ENCODE data around the gene SRGAP2. TPM values are rescaled to one million over a fixed set of nuclear protein-coding genes. Genes with fewer than 3 reads are reported as not detected.
"Not testable (repeated sequence)": the region's sequence is repeated elsewhere in the genome, so short reads cannot be mapped to it uniquely, and the experiment has no call there.

Gene SRGAP2
- total RNA-seq, 1 donor from 2014 or later, result 26.4 TPM

GRCh38 chr1:206196748-206197424 lies 6.5 kb upstream of the SRGAP2 start:
- H3K4me3 ChIP-seq (ENCODE audit: low read depth, low read length); DNase-seq (ENCODE audit: low read depth): not testable (repeated sequence)

GRCh38 chr1:206202789-206203363 lies 465 bp upstream of the SRGAP2 start, which contains the start of gene FAM72A:
FAM72A (minus strand) TSS chr1:206202839; CDS start chr1:206202025, 814 bp downstream.
- DNase-seq (ENCODE audit: low read depth), result peak; percentile 98
- peak within 1 kb of the TSS; percentile 58 for H3K4me3 ChIP-seq (ENCODE audit: low read depth, low read length)

DNA sequence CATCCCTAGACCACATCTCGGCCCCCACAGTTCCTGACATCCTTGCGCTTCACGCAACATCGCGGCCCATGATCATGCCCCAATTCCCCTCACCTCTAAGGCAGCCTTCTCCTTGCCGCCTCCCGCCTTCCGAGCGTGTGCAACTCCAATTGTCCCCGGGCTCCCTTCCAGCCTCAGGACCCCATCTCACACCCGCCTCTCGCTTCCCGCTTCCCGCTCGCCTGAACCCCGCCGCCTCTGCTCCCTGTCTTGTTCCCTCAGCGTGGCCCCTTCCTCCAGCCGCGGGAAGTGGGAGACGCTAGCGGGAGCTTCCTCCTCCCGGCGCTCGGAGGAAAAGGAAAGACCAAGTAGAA lies 794 bp downstream of the SRGAP2 start:
- DNase-seq (ENCODE audit: low read depth), result not testable (repeated sequence)
- H3K4me3 ChIP-seq (ENCODE audit: low read depth, low read length), result peak overlapping the region; percentile 47

DNA sequence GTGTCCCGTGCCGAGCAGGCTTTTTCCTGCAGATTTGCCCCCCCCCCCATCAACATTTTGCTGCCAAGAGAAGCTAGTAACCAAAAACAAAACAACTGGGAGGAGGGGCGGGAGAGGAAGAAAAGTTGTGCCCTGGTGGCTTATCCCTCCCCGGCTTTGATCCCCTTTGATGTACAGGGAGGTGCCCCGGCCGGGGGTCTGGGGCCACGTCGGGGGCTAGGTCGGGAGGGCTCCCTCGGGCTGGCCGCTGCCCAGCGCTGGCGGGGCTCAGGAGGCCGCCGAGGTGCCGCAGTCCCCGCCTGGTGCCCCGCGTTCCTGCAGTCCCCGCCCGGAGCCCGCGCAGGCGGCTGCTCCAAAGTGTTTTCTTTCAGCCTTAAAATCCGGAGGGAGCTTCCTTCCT lies 1.5 kb downstream of the SRGAP2 start:
- not testable (repeated sequence) for DNase-seq (ENCODE audit: low read depth)
- peak overlapping the region; percentile 51 for H3K4me3 ChIP-seq (ENCODE audit: low read depth, low read length)

GRCh38 chr1:206205569-206205968 lies 2.2 kb downstream of the SRGAP2 start:
- not testable (repeated sequence) for DNase-seq (ENCODE audit: low read depth)
- peak overlapping the region; percentile 24 for H3K4me3 ChIP-seq (ENCODE audit: low read depth, low read length)

GRCh38 chr1:206210802-206211201 lies 7.5 kb downstream of the SRGAP2 start:
- not testable (repeated sequence) for DNase-seq (ENCODE audit: low read depth)

GRCh38 chr1:206215600-206216392 lies 12.5 kb downstream of the SRGAP2 start:
- not testable (repeated sequence) for DNase-seq (ENCODE audit: low read depth); H3K4me3 ChIP-seq (ENCODE audit: low read depth, low read length)

More at GRCh38 chr1:206210802-206211201, 7.5 kb downstream of the SRGAP2 start:
- not testable (repeated sequence) for H3K4me3 ChIP-seq (ENCODE audit: low read depth, low read length)

- H3K4me3 ChIP-seq (ENCODE audit: low read depth, low read length), result not testable (repeated sequence)
These were observed 14.9 kb downstream of the SRGAP2 start for GRCh38 chr1:206218285-206218684.

DNA sequence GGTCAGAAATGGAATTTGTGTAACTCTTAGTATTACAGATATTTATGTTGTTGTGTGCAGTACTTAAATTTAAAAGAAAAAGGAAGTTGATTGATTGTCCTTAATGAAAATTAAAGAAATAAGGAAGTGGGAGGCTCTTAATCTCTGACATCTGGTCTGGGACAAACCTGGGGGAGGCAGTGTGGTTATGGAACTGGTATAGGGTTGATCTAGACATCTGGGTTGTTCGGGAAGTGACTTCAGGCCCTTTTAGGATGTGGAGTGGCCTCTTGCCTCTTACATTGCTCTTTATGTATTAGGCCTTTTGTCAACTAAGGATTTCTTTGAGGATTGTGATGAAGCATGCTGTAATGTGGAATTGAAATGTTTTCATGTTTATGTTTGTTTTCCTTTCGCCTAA lies 15.4 kb downstream of the SRGAP2 start:
- DNase-seq (ENCODE audit: low read depth); H3K4me3 ChIP-seq (ENCODE audit: low read depth, low read length): not testable (repeated sequence)

More at GRCh38 chr1:206218285-206218684, 14.9 kb downstream of the SRGAP2 start:
- DNase-seq (ENCODE audit: low read depth), result not testable (repeated sequence)

GRCh38 chr1:206219514-206220331 lies 16.4 kb downstream of the SRGAP2 start:
- not testable (repeated sequence) for DNase-seq (ENCODE audit: low read depth); H3K4me3 ChIP-seq (ENCODE audit: low read depth, low read length)

DNA sequence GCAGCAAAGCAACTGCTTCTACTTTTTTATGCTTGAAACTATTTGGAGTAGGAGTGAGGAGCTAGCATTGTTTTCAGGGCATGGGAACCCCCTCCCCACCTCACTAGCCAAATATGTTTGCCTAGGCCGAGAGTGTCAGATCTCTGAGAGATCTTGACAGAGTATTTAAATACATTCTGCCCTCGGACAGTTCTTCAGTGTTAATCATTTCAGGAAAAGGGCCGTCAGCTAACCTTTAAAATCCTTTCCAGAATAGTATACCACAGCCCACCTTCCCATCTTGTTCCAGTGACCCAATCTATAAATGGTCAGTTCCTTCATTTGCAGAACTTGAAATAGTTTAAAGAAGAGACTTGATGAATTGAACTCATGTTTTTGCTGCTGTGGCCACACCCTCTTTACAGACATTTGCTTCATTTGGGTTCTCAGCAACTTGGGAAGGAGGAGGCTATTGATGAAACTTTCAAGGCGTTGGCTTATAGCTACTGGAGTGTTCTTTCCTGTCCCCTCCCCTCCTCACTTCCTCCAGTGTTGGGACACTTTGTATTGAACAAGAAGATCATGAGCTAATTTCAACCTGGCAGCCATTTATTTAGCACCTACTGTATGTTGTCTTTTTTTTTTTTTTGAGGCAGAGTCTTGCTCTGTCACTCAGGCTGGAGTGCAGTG lies 17.1 kb downstream of the SRGAP2 start:
- H3K4me3 ChIP-seq (ENCODE audit: low read depth, low read length); DNase-seq (ENCODE audit: low read depth): not testable (repeated sequence)

DNA sequence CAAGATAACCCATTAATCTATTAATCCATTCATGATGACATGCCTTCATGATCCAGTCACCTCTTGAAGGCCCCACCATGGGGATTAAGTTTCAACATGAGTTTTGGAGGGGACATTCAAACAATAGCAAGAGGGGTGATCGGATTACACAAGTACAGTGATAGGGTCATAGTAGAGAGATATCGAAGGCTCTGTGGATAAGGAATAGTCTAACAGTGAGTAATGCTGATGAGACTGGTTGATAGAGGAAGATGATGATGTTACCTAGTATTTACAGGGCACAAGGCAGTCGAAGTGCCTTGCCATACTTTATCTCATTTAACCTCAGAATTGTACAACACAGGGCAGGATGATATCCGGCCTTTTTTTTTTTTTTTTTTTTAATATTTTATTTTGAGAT lies 18.2 kb downstream of the SRGAP2 start:
- H3K4me3 ChIP-seq (ENCODE audit: low read depth, low read length); DNase-seq (ENCODE audit: low read depth): not testable (repeated sequence)

- not testable (repeated sequence) for H3K4me3 ChIP-seq (ENCODE audit: low read depth, low read length); DNase-seq (ENCODE audit: low read depth)
These were observed 20.9 kb downstream of the SRGAP2 start for GRCh38 chr1:206224190-206224776.

GRCh38 chr1:206225386-206225785 lies 22.0 kb downstream of the SRGAP2 start:
- not testable (repeated sequence) for DNase-seq (ENCODE audit: low read depth); H3K4me3 ChIP-seq (ENCODE audit: low read depth, low read length)

DNA sequence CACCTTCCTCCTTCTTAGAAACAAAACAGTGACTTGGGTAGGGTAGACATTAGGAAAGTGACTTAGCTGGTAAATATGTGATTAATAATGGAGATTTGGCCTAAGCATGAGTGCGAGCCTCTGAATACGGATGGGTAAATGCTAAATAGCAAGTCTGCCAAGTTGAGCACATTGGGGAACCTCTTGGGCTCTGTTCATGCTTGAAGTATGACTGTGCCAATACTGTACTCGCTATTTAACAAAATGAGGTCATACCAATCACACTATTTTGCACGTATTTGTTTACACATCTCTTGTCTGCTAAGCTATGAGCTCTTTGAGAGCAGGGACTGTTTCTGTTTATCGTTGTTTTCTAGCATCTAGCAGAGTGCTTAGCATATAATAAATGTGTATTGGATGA lies 23.5 kb downstream of the SRGAP2 start:
- H3K4me3 ChIP-seq (ENCODE audit: low read depth, low read length); DNase-seq (ENCODE audit: low read depth): not testable (repeated sequence)

- H3K4me3 ChIP-seq (ENCODE audit: low read depth, low read length); DNase-seq (ENCODE audit: low read depth): not testable (repeated sequence)
These were observed 25.9 kb downstream of the SRGAP2 start for GRCh38 chr1:206229286-206229685.

GRCh38 chr1:206231989-206232388 lies 28.6 kb downstream of the SRGAP2 start:
- not testable (repeated sequence) for H3K4me3 ChIP-seq (ENCODE audit: low read depth, low read length); DNase-seq (ENCODE audit: low read depth)
